HG02943 (cell line): ENCODE data around the gene DAD1.
A peak's percentile ranks its signal among the peaks of the same experiment; 100 is the strongest.
"Not testable (repeated sequence)": the region's sequence is repeated elsewhere in the genome, so short reads cannot be mapped to it uniquely, and the experiment has no call there.

Source experiments
- ATAC-seq: cut with Tn5 transposase; IDR thresholded peaks from one replicate; pipeline ENCODE4 v1.9.1; 2021; ENCODE audit warnings: mild to moderate bottlenecking, low read depth, moderate library complexity; ENCODE audit not compliant: unreplicated experiment

DAD1 gene

DNA sequence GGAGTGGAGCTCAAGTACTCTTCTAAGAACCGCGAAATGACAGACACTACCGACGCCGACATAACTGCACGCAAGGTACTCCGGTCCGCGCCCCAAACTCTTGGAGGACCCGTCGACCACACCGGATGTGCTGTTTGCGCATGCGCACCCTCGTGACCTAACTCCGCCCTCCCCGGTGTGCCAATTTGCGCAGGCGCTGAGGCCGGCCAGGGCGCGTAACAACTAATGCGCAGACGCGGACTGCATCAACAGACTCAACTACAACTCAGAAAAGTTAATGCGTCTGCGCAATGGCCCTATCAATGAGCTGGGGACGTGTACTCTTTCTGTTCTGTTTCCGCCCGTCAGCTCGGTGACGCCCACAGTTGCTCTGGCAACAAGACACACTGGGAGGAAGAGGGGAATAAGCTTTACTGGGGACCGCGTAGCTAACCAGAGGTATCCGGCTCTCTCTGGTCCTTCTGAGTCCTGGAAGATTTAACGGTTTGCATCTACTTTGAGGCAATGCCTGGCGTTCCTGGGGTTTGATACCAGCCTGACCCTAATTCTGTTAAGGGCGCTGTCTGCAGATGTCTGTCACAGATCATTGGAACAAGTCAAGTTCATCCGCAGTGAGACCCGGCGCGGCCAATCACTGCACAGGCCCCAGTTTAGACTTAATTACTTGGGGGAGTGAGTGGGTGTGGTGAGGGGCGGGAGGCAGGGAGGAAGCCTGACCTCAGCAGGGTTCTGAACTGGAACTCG lies at the start of gene DAD1:
Gene DAD1 (minus strand): TSS at position 129 of the 744 bp plus-strand sequence. CDS start 67 bp downstream, at position 62.
- peak; percentile 91 for ATAC-seq

DNA sequence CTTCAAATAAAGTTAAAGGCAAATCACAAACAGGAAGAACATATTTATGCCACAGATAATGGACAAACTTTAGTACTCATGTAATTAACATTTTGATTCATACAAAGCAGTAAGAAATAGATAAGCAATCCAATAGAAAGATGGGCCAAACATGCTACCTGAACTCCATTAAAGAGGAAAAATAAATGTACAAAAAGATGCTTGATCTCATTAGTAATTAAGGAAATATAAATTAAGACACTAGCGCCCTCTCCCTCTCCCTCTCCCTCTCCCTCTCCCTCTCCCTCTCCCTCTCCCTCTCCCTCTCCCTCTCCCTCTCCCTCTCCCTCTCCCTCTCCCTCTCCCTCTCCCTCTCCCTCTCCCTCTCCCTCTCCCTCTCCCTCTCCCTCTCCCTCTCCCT lies 47.0 kb upstream of the DAD1 start:
- ATAC-seq = not testable (repeated sequence)

DNA sequence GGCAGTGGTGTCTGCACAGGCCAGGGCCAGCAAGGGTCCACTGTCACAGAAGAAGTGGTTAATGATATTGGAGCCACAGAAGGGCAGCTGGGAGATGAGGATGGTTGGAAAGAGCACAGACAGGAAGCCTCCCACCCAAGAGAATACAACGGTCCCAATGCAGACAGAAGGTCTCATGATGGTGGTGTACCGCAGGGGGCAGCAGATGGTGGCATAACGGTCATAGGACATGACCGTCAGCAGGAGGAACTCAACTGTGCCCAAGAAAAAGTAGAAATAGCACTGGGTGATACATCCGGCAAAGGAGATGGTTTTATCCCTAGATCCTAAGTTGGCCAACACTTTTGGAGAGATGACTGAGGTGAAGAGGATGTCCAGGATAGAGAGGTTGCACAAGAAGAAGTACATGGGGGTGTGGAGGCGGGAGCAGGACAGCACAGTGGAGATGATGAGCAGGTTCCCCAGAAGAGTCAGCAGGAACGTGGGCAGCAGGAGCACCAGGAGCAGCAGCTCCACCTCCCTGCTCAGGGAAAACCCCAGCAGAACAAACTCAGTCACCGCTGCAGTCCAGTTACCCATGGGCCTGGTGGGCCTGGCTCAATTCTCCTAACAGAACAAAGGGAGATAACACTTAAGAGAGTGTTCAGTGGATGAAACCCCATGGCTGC lies 45.3 kb upstream of the DAD1 start:
- no peak for ATAC-seq

DNA sequence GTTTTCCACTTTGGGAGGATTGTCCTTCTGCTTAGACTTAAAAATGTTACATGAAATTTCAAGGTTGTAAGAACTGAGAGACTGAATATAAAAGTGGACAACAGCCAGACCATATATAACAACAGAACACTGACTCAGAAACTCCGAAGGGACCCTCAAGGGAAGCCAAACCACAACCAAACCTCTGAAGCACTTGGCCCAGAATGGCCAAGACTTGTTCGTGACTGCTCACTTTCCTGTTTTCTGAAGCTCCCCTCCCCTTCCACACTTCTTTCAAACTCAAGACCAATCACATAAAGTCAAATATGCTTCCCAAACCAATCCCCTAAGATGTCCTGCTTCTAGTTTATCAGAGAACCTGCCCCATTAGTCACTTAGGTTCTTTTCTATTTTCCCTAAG lies 41.5 kb upstream of the DAD1 start:
- no peak for ATAC-seq

DNA sequence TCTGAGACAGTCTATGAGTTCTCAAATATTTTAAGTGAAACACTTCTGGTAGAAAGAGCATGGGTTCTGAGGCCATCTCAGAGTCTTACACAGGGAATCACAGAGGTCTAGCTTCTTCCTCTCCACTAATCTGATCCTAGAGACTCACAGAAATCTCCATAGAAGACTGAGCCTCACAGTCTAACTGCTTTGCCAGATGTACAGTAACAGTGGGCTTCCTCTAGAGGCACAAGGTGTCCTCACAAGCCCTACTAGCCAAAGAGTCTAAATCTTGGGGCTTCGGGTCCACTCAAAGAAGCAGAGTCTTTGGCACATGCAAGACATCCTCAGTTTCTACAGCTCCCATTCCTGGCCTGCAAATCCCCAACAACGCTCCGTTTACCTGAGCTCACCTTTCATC lies 41.0 kb upstream of the DAD1 start:
- no peak for ATAC-seq

DNA sequence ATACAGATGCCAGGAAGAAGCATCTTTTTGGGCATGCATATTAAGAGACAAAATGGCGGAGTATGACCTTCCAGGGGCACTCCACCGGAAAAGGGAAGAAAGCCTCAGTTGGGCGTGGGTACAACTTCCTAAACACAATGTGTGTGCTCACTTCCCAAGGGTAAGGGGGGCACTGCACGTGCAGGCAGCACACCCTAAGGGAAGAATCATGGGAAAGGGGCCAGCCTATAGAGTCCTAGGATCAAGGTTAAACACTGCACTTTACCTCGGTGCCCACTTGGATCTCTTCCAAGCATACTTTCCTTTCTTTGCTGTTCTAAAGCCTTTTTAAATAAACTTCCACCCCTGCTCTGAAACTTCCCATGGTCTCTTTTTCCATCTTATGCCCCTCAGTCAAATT lies 40.3 kb upstream of the DAD1 start:
- no peak for ATAC-seq

DNA sequence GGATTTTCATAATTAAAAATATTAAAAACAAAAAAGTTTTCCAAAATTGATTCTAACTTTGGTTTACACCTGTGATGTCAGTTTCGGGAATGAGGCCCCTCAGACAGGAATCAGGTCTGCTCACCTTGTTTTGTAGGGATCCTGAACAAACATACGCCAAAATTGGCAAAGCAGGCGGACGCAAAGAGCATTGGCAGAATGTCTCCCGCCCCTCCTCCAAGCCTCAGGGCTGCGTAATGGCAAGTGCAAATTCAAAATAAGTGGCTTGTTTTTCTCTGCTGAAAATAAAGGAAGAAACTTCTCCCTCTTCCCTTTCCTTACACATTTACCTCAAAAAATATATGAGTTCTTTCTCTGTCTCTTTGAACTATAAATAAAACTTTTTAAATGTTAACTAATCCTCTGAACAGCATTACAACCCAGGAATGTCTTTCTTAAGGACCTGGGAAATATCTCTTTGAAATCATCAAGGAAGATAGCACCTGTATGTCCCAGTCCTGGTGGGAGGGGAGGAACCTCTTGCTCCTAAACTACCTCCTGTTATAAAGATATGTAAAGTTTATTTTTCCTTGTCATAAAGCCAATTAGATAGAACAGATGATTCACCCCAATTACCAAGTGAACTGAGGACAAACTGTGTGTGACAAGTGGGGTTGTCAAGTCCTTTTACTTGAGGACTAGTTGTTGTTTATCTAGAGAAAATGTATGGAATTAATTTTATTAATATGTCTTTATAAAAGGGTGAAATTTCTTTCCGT lies 38.7 kb upstream of the DAD1 start:
- no peak for ATAC-seq

DNA sequence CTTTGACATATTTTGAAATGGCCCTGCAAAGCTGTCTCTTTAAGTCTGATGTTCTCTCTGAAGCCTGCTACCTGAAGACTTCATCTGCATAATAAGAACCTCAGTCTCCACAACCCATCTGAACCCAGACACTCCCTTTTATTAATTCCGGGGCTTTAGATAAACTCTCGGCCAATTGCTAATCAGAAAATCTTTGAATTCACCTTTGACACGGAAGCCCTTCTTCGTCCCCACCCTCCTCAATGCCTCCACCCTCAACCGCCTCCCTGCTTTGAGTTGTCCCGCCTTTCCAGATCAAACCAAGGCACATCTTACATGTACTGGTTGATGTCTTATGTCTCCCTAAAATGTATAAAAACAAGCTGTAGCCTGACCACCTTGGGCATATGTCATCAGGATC lies 37.6 kb upstream of the DAD1 start:
- no peak for ATAC-seq

DNA sequence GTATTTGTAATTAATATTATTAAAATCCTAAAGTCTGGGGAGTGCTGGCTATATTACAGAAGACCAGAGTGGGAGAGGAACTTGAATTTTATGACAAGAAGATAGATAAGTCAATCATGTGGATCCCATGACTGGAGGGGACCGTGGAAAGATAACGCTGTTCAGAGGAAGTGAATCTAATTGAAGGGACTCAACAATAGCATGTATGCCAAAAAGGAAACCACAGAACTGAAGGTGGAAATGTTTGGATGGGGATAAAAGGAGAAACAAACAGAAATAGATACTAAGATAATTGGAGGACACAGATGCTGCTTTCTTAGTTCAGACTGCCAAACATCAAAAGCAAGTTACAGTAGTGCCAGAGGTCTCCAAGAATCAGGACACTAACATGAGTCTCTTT lies 34.0 kb upstream of the DAD1 start:
- ATAC-seq = no peak

DNA sequence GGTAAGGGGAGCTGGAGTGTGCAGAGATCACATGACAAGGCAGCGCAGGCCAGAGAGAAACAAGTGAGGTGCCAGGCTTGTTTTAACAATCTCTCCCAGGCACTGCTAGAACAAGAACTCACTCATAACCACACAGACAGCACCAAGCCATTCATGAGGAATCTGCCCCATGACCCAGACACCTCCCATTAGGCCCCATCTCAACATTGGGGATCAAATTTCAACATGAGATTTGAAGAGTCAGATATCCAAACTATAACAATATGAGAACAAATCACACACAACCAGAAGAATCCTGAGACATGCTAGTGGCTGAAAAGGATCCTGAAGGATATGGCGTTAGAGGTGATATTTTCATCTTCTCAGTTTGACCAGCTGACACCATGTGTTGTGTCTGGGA lies 33.2 kb upstream of the DAD1 start:
- ATAC-seq = no peak

DNA sequence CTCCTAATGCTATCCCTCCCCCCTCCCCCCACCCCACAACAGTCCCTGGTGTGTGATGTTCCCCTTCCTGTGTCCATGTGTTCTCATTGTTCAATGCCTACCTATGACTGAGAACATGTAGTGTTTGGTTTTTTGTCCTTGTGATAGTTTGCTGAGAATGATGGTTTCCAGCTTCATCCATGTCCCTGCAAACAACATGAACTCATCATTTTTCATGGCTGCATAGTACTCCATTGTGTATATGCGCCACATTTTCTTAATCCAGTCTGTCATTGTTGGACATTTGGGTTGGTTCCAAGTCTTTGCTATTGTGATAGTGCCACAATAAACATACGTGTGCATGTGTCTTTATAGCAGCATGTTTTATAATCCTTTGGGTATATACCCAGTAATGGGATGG lies 26.7 kb upstream of the DAD1 start:
- not testable (repeated sequence) for ATAC-seq

DNA sequence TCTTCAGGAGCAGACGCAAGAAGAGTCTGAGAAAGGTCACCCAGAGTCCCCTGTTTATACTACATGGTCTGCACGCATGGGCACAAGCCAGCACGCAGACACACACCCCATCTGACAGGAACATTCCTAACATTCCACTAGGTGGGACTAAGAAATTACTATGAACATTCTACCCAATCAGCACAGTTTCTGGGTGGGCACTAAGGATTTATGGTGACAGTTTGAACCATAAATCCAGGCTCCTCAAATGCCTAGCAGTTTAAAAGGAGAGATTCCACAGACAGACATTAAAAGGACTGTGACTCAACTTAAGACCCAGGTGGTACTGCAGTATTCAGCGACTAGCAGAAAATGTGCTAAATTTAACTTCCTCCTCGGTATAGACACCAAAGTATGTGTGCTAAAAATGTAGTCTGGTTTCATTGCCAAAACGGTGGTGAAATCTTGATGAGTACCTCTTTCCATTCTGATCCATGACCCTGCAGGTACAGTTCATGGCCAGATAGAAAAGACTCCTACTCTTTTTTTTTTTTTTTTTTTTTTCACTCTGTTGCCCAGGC lies 25.3 kb upstream of the DAD1 start:
- no peak for ATAC-seq

DNA sequence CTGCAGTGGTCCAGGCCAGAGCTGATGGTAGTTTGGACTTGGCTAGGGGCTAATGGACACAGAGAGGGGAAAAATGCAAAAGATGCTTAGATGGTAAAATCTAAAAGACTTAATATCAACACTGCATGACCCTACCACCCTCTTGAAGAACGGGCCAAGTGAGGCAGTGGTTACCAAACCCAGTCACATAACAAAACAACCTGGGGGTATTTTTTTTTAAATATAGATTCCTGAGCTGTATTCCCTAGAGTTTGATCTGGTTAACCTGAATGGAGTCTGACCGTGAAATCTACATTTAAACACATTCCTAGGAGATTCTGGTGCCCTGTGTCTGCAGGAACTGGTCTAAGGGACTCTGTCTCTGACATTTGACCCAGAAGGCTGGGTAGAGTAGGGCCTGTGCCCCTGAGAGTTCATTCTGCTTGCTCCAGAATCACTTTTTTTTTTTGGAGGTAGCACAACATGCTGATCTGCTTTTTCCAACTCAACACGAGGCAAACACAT lies 24.8 kb upstream of the DAD1 start:
- ATAC-seq = no peak

DNA sequence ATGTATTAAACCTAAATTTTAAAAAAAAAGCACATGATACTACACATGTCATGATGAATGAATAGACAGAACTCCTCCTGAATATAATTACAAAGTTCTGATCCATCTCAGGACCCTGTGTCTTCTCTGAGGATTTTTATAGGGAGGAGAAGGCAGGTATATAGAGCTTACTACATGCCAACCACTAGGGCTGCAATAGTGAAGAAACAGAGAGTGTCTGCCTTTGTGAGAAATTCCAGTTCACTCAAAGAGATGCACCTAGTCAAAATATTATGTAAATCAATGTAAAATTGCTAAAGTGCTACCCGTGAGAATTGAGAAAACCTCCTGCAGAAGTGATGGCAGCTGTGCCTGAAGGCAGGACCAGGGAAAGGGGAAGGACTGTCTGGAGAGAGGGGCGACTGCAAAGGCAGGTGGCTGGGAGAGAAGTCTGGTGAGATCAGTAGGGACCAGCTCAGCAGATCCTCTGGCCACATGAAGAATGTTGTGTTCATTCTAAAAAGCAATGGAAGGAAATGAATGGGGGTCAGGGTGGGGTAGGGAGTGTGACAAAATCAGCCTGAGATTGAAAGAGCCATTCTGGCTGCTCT lies 24.2 kb upstream of the DAD1 start:
- ATAC-seq = no peak

DNA sequence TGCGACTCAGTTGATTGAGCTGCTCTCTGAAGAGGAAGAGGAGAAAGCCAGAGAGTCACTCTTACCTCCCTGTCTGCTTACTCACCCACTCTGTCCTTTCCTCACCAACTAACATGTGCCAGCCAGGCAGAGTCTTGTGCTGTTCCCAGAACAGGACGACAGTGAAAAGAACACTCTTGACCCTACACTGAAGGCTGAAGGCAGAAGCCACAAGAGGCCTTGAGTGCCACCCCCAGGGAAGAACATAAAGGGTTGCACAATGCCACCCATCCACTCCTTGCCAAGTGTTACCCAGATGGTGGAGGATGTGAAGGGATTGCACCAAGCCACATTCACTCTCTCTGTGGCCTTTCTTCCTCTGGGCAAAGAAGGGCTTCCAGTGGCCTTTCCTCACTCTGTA lies 21.9 kb upstream of the DAD1 start:
- ATAC-seq = no peak

DNA sequence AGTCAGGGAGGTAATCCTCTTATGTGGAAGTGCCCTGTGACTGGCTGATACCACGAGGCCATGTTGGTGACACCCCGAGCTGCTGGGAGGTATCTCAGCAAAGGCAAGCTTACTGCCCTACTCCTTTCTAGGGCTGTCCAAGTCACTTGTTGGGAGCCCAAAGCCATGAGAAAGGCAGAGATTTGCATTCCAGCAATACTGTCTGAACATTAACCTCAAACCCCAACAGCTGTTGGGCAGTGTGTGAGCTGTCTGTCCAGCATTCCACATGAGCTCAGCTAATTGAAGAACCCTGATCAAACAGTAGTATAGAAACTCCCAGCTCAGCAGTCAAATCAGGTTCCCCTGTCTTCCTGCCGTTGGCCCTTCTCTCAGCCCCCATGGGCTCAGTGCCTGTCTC lies 18.3 kb upstream of the DAD1 start:
- no peak for ATAC-seq

DNA sequence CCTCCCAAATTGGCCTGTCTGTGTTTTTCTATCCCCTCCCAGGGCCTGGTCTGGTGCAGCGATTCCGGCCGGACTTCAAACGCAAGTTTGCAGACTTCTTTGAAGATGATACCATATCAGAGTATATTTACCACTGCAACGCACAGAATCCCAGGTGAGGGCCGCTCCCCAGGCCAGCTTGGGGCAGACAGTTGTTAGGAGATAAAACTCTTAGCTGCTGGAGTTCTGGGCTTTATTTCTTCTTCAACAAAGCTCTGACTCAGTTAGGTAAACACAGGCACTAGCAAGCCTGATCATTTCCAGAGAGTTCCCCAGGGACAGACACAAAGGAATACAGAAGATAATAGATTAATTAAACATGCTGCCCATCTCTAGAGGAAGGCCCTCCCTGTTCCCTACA lies 17.4 kb upstream of the DAD1 start:
- ATAC-seq = no peak

DNA sequence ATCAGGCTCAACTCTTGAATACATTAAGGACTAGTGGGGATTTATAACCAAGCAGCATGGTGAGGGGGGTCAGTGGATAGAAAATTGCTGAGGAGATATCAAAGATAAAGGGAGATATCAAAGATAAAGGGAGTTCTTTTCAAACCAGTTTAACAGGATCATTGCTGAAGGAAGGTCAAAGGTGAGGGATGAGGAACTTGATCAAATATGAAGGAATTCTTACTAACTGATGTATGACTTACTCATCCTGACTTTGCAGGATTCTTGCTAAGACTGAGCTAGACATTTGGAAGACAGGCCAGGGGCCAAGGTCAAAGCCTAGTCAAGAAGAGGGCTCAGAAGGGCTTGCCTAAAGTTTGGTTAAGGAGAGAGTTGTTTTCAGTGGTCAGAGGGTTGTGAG lies 13.8 kb upstream of the DAD1 start:
- no peak for ATAC-seq

DNA sequence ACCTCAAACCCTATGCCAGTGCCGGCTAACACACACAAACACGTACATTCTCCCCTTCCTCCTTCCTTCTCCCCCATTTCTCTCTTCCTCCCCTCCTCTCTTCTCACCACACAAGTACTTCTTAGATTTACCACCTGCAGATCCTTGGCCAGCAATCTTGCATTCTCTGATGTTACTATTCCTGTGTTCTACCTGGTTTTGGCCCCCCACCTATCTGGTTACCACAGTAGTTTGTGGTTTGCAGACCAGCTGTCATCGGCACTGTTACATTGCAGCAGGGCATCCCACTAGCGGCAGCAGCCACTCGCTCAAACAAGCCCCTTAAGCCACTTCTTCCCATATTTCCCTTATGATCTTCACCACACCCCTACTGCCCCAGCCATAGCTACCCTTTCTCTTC lies 13.0 kb upstream of the DAD1 start:
- no peak for ATAC-seq

DNA sequence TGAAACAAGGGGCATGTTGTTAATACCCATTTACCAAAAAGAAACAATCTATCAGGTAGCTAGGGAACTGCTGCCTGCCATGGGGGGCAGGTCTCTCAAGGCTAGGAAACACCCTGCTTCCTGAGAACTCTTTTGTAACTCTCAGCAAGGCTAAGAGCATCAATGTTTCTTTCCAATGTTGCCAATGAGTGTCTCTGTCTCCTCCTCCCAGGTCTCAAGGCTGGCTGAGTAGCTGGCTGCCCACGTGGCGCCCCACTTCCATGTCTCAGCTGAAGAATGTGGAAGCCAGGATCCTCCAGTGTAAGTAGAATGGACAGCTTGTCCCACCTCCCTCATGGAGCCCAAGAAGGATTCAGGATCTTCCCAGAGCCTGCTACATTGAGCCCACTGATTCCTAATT lies 12.4 kb upstream of the DAD1 start:
- no peak for ATAC-seq

DNA sequence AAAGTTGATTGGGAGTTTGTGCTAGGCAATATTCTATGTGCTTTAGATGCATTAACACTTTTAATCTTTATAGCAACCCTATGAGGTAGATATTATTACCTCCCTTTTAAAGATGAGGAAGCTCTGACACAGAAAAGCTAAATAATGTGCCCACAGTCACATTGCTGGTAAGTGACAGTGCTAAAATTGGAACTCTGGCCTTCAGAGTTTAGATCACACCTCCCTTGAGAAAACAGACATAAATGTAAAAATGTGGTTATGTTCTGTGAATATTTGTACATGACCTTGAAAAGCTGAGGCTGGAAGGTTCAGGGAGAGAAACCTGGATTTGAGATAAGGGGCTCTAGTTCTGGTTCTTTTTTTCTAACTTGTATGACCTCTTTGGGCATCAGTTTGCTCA lies 11.0 kb upstream of the DAD1 start:
- ATAC-seq = no peak
